GM21723 (cell line): ENCODE data around the gene QRICH2.
"Not testable (repeated sequence)": the region's sequence is repeated elsewhere in the genome, so short reads cannot be mapped to it uniquely, and the experiment has no call there.

Experiments used
- ATAC-seq: cut with Tn5 transposase; IDR thresholded peaks from one replicate; pipeline ENCODE4 v1.9.1; 2021; ENCODE audit warnings: mild to moderate bottlenecking, moderate library complexity; ENCODE audit not compliant: unreplicated experiment

The QRICH2 gene

GRCh38 chr17:76333673-76334505 lies 25.8 kb upstream of the QRICH2 start:
- ATAC-seq, result no peak

DNA sequence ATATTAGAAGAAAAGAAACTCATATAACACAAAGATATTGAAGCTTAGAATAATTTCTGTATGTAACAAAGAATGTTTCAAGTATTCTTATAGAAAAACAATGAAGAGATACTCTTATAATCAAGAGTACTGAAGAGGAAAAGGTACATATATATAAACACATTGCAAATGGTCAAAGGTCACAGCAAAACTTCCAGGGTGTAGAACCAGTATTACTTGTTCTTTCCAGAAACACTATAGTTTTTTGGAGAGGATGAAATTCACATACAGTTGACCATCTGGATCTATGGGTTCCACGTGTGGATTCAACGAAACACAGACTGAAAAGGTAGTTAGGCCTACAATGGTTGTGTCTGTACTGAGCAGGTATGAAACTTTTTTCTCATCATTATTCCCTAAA lies 23.0 kb upstream of the QRICH2 start:
- no peak for ATAC-seq

DNA sequence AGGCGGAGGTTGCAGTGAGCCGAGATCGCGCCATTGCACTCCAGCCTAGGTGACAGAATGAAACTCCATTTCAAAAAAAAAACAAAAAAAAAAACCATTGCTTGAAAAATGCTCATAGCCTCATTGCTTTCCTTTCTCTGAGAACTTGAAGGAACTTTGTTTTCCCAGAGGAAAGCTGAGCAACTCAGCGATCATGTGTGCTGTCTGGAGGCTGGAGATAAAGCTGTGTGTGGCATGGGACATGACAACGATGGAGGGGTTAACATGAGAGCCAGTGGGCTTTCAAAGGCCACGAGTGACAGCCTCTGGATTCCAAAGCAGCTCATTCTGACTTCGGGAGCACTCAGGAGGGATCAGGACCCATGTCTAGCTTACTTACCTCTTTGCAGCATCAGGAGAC lies 21.6 kb upstream of the QRICH2 start:
- no peak for ATAC-seq

- no peak for ATAC-seq
Measured at GRCh38 chr17:76327696-76328095, 19.6 kb upstream of the QRICH2 start.

DNA sequence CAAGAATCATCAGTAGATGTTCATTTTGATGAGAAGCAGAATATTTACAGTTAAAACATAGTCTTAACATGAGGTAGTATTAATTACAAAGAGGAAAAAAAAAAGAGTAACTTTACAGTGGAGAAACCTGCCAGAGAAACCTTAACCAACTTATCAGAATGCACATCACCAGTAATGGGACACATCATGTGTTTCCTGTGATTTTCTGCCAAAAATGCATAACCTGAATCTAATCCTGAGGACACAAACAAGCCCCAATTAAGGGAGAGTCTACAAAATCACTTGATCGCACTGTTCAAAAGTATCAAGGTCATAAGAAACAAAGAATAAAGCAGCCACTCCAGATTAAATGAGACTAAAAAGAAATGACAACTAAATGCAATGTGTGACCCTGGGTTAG lies 18.2 kb upstream of the QRICH2 start:
- ATAC-seq, result no peak

- no peak for ATAC-seq
Measured at GRCh38 chr17:76318586-76318985, 10.5 kb upstream of the QRICH2 start.

GRCh38 chr17:76317535-76317934 lies 9.5 kb upstream of the QRICH2 start:
- ATAC-seq, result no peak

DNA sequence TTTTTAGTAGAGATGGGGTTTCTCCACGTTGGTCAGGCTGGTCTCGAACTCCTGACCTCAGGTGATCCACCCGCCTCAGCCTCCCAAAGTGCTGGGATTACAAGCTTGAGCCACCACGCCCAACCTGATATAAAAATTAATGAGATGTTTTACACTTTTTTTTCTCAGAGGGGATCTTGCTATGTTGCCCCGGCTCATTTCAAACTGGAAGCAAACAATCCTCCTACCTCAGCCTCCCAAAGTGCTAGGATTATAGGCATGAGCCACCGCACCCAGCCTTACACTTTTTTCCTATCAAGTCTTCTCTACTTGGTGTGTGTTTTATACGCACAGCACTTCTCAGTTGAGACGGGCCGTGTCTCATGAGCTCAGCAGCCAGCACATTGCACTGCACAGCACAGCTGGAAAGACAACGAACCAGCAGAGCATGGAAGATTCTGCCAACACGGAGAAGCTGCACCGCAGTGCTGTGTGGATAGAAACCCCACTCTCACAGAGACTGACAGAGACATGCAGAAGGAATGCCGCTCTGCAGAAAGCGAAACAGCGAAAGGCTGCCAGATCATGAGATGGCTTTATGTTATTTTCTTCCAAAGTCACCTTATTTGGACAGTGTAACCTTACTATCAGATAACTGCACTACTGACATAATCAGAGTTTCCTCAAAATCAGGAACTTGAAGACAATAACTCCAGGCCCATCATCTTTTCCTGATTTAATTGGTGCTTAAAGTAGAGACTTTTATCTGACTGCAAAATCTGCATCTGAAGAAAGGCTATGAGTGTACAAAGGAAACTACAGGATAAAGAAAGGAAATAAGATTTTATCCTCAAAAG lies 6.5 kb upstream of the QRICH2 start:
- no peak for ATAC-seq

DNA sequence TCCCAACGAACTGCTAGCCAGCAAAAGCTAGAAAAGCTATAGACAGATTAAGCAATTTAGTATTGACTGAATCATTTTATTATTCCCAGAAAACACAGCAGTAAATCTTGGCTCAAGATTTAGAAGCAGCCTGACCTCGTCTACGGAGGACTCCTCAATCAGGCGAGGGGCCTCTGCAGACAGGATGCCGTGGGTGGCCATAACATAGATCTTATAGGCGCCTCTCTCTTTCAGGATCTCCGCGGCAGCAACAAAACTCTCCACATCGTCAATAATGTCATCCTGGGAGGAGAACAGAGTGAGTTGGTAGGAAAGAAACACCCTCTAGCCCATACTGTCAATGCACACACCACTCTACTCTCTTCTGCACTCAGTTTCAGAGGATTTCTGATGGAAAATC lies 4.7 kb upstream of the QRICH2 start:
- no peak for ATAC-seq

DNA sequence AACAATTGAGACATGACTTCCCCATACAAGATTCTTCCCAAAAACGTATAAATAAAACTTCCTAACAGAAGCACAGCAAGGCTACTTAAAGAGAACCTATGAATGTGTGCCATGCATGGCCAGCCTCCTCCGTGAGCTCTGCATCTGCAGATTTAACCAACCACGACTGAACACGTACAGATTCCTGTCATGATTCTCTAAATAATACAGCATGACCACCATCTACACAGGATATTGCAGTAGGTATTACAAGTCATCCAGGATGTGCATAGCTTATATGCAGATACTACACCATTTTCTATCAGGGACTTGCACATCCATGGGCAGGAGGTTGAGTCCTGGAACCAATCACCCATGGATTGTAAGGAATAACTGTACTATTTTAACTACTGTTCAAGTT lies 1.4 kb upstream of the QRICH2 start:
- ATAC-seq, result no peak

- ATAC-seq, result no peak
Measured at GRCh38 chr17:76307299-76307965, 644 bp downstream of the QRICH2 start.

DNA sequence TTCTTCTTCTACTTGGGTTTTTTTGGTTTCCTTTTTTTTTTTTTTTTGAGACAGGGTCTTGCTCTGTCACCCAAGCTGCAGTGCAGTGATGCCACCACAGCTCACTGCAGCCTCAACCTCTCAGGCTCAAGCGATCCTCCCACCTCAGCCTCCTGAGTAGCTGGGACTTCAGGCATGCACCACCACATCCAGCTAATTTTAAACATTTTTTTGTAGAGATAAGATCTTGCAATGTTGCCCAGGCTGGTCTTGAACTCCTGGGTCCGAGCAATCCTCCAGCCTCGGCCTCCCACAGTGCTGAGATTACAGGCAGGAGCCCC lies 3.0 kb downstream of the QRICH2 start:
- not testable (repeated sequence) for ATAC-seq

DNA sequence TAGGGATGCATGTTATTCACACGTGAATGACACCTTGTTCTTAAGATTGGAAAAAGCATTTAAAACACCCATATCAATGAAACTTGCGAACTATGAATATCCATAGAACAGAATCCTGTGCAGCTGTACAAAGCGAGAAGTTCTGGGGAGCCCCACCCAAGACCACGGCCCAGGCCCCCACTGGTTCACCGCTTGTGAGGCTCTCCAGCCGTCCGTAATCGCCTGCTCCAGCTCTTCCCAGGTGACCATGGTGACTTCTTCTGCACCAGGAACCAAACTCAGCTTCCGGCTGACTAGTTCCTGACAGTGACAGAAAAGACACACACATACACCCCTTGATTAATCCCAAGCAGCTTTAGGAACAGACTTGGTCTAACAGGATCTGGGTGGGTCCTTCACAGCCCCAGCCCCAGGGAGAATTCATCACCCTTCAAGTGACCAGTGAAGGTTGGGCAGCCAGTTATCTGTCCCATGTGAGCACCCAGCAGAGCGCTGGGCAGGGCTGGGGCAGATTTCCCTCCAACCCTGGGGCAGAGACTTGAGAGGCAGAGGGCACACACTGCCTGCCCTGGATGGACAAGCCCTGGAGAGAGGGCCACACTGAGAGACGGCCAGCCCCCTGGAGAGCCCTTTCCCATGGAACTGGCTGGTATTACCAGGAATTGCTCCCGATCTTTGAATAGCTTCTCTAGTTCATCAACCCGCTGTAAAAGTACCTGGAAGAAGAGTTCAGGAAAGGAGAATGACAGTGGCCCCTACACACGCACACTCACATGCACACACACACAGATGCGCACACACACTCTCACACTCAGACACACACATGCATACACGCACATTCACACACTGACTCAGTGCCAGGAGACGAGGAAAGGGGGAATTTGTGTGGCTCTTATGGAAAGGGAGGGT lies 3.6 kb downstream of the QRICH2 start:
- no peak for ATAC-seq

GRCh38 chr17:76297436-76297835 lies 10.6 kb downstream of the QRICH2 start:
- ATAC-seq, result no peak

DNA sequence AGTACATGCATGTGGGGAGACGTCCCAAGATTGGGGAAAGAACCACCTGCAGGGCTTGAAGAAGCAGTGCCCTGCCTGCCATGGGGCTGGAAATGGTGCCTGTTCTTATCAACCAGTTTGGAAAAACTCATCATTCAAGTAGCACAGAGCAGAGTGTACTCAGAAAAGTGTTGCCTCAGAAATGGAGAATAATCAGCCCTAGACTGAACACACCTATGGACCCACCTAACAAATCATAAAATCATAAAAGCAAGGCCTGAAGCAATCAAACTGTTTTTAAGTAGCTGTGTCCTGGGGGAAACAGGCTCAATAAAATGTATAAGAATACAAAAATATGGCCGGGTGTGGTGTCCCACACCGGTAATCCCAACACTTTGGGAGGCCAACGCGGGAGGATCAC lies 11.2 kb downstream of the QRICH2 start:
- ATAC-seq, result no peak

DNA sequence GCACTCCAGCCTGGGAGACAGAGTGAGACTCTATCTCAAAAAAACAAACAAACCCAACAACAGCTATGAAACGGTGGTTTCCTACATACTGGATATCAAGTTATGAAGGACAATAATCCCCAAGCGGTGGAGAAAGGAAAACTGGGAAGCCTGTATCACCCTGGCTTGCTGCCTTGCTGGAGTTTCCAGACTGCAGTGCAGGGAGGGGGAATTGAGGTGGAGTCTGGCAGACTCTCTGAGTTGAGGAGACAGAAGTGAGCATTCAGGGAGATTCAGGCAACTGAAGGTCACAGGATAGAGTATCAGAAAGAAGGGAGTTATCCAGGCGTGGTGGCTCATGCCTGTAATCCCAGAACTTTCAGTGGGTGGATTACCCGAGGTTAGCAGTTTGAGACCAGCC lies 11.9 kb downstream of the QRICH2 start:
- ATAC-seq, result no peak

DNA sequence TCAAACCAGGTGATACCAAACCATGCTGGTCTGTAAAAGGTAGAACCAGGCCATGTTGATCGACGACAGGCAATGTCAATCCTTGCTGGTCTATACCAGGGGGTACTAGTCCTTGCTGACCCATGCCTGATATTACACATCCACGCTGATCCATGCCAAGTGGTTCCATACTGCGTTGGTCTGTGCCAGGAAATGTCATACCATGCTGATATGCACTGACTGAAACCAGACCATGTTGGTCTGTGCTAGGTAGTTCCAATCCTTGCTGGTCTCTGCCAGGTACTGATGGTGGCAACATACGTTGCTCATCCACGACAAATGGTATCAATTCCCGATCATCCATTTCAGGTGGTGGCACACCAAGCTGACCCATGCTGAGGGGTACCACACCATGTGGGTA lies 15.0 kb downstream of the QRICH2 start:
- no peak for ATAC-seq

DNA sequence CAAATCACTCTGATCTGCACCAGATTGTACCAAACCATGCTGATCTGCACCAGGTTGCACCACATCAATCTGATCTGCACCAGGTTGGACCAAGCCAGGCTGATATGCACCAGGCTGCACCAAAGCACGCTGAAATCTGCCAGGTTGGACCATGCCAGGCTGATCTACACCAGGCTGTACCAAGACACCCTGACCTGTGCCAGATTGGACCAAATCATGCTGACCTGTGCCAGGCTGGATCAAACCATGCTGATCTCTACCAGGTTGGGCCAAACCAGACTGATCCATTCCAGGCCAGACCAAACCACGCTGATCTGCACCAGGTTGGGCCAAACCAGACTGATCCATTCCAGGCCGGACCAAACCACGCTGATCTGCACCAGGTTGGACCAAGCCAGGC lies 15.5 kb downstream of the QRICH2 start:
- ATAC-seq, result no peak

- no peak for ATAC-seq
Measured at GRCh38 chr17:76281573-76282371, 26.3 kb downstream of the QRICH2 start.

- ATAC-seq, result no peak
Measured at GRCh38 chr17:76280650-76281049, 27.4 kb downstream of the QRICH2 start.
